Heart left ventricle (tissue), 16 donors: ENCODE results near the gene PRR5. TPM values are rescaled to one million over a fixed set of nuclear protein-coding genes. Genes with fewer than 3 reads are reported as not detected.

Experiments used
- ATAC-seq, 4 donors: fragments of 200-7000 bp; cut with Tn5 transposase; one replicate each; pipeline ENCODE4 v1.9.1; 2020 to 2022; ENCODE audit warnings: moderate library complexity in 4 of 4, mild to moderate bottlenecking in 3 of 4, moderate number of reproducible peaks in 1 of 4
- DNase-seq, 5 donors: peaks; one replicate each; pipeline ENCODE4 v3.0.0-alpha.2; 2020
- H3K27ac ChIP-seq, 12 donors: fragments of 200-600 bp; sonication (generic) in 4 of 12; one replicate each; pipeline versions ENCODE4 v1.5.0 to v1.8.0; 2016 to 2022; ENCODE audit warnings: mild to moderate bottlenecking in 2 of 12
- H3K27me3 ChIP-seq, 9 donors: fragments of 200-600 bp; sonication (generic) in 2 of 9; one replicate each; pipeline versions ENCODE4 v1.5.1 to v1.8.0; 2016 to 2022; ENCODE audit warnings: mild to moderate bottlenecking in 3 of 9
- H3K36me3 ChIP-seq, 9 donors: fragments of 200-600 bp; sonication (generic) in 2 of 9; one replicate each; pipeline versions ENCODE4 v1.5.0 to v1.8.0; 2018 to 2022; ENCODE audit warnings: mild to moderate bottlenecking in 2 of 9
- H3K4me1 ChIP-seq, 12 donors: fragments of 200-600 bp; sonication (generic) in 4 of 12; one replicate each; pipeline versions ENCODE4 v1.5.0 to v1.8.0; 2016 to 2022; ENCODE audit warnings: mild to moderate bottlenecking in 3 of 12
- H3K4me3 ChIP-seq, 12 donors: fragments of 200-600 bp; sonication (generic) in 4 of 12; one replicate each; pipeline versions ENCODE4 v1.5.0 to v1.8.0; 2017 to 2022; ENCODE audit warnings: mild to moderate bottlenecking in 9 of 12, moderate library complexity in 4 of 12
- H3K9me3 ChIP-seq, 12 donors: fragments of 200-600 bp; sonication (generic) in 4 of 12; one replicate each; pipeline versions ENCODE4 v1.5.0 to v1.8.0; 2016 to 2022; ENCODE audit warnings: mild to moderate bottlenecking in 1 of 12
- POLR2A ChIP-seq, 2 donors: fragments of 450-650 bp; IDR thresholded peaks; one replicate each; pipeline ENCODE4 v1.6.1; 2017; ENCODE audit warnings: antibody characterized with exemption in 2 of 2, mild to moderate bottlenecking in 2 of 2, moderate library complexity in 2 of 2
- WGBS, 4 donors: extraction: QIAGEN DNeasy Blood & Tissue Kit in 2 of 4; methylation state at CpG; one replicate each; pipeline versions ENCODE4 v1.1.5 to v1.1.7; 2013 to 2018; 5-methylcytosine and 5-hydroxymethylcytosine counted together
- intact Hi-C, 10 donors: fragments of 100-400 bp; cut with DNase I; formaldehyde crosslinking; loops; one replicate each; pipeline versions ENCODE4 v1.11.1 to v1.14.2; 2022
- polyA plus RNA-seq, 2 donors: library from polyadenylated mRNA; stranded (reverse); fragments of 200-250 nt; gene quantifications; one replicate each; pipeline ENCODE4 v1.2.3, GENCODE V29; 2013
- total RNA-seq, 9 donors: library from RNA; depleted of rRNA in 2 of 9; stranded (reverse); fragments of >200 nt in 2 of 9; fragmentation: NEBNext Ultra II Directional in 3 of 9; extraction: Animal tissue kit (Norgen Biotek cat#: 25700) in 3 of 9; gene quantifications; one replicate each; pipeline versions ENCODE4 v1.1.0 to v1.2.4, GENCODE V29; 2016 to 2023
- TF ChIP-seq, protein P1 (sequence below), 12 donors: fragments of 200-600 bp; sonication (generic) in 4 of 12; IDR thresholded peaks; one replicate each; pipeline versions ENCODE4 v1.5.0 to v1.8.0; 2018 to 2022; ENCODE audit warnings: antibody characterized with exemption in 12 of 12, mild to moderate bottlenecking in 5 of 12
- donor health status: ischemic (EF 13 %, LVEDD 7.1; RV severe dilation, severe dysfunction).
- donor health status: healthy with polysubstance abuse.
- donor health status: DM: no; HTN: yes; CAD: no.
- donor health status: DM: no; HTN: no; CAD: no.
- donor health status: ischemic (EF 25% LVEDD 6.9; RV normal size, moderate dysfunction).
- donor health status: ischemic (EF 25% LVEDD 5.7; RV mildly dilated, moderate dysfunction).
- donor health status: healthy.
- donor health status: DM: yes; HTN: yes; CAD: no.
- donor health status: ischemic (EF 35%, LVEDD 5.7; RV mildly dilated, moderate dysfunction).
- donor health status: nonischemic (EF 11% LVEDD 7.7; RV severe dilation, severe dysfunction).
- donor health status: DM: yes; HTN: yes; CAD: no.
- donor health status: PGD.
- donor health status: ischemic (EF 29% LVEDD 5.4; RV normal size, mild dysfunction).
- donor health status: nonischemic (EF 23%, LVEDD 6.1; RV moderate dilation, normal function).

Gene PRR5
- total and polyA plus RNA-seq, 11 donors: 1.6 to 9.5 (median 2.2) TPM

- Histone ChIP-seq H3K27me3 (peaks cover 0 to 10% (median 0%) of the 10 kb centered on the region in 9 donors), H3K27ac (peak overlapping the region in 2 of 12 donors; percentile 13 to 51), H3K9me3 (no peaks in the 10 kb centered on the region), H3K4me3 (peak overlapping the region in 1 of 12 donors; percentile 66), H3K4me1 (peaks cover 0 to 70% (median 15%) of the 10 kb centered on the region in 12 donors), H3K36me3 (no peaks in the 10 kb centered on the region)
- intact Hi-C loops: no loop called here
- peak in 1 of 4 donors; percentile 4 for ATAC-seq
- no peak for TF ChIP-seq POLR2A (IDR thresholded peaks at IDR 0.05)
- TF ChIP-seq, protein P1, sequence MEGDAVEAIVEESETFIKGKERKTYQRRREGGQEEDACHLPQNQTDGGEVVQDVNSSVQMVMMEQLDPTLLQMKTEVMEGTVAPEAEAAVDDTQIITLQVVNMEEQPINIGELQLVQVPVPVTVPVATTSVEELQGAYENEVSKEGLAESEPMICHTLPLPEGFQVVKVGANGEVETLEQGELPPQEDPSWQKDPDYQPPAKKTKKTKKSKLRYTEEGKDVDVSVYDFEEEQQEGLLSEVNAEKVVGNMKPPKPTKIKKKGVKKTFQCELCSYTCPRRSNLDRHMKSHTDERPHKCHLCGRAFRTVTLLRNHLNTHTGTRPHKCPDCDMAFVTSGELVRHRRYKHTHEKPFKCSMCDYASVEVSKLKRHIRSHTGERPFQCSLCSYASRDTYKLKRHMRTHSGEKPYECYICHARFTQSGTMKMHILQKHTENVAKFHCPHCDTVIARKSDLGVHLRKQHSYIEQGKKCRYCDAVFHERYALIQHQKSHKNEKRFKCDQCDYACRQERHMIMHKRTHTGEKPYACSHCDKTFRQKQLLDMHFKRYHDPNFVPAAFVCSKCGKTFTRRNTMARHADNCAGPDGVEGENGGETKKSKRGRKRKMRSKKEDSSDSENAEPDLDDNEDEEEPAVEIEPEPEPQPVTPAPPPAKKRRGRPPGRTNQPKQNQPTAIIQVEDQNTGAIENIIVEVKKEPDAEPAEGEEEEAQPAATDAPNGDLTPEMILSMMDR (IDR thresholded peaks at IDR 0.05): no peak
- no peak for DNase-seq
- WGBS, 4 donors: 33 to 55% (median 49%) methylated on average over 5 of the region's 5 CpGs
These were observed 34.7 kb upstream of the PRR5 start for GRCh38 chr22:44667276-44667675.

DNA sequence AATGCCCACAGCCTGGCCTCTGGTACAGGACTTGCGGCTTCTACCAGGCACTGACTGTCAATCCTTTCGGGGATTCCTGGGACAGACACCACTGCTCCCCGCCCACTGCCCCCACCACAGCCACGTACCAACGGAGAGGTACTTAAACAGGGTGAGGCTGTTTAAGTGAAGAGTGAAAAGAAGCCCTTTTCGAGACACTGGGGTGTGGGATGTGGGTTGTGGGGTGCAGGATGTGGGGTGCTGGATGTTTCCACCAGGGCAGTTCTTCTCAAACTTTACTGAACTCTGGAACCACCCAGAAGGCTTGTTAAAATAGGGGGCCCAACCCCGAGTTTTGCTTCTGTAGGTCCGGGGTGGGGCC is 34.2 kb upstream of the PRR5 start:
- Histone ChIP-seq H3K4me3 (peak overlapping the region in 11 of 12 donors; percentile 40 to 88 (median 59)), H3K27ac (peak overlapping the region in 9 of 12 donors; percentile 31 to 84 (median 56)), H3K9me3 (no peaks in the 10 kb centered on the region), H3K27me3 (peaks cover 0 to 10% (median 0%) of the 10 kb centered on the region in 9 donors), H3K36me3 (no peaks in the 10 kb centered on the region), H3K4me1 (peaks cover 0 to 70% (median 15%) of the 10 kb centered on the region in 12 donors)
- intact Hi-C loops: no loop called here
- WGBS, 4 donors: 41 to 50% (median 43%) methylated on average over 7 to 8 of the region's 8 CpGs
- ATAC-seq: no peak
- no peak for TF ChIP-seq POLR2A (IDR thresholded peaks at IDR 0.05)
- TF ChIP-seq, protein P1 (IDR thresholded peaks at IDR 0.05): no peak
- no peak for DNase-seq

DNA sequence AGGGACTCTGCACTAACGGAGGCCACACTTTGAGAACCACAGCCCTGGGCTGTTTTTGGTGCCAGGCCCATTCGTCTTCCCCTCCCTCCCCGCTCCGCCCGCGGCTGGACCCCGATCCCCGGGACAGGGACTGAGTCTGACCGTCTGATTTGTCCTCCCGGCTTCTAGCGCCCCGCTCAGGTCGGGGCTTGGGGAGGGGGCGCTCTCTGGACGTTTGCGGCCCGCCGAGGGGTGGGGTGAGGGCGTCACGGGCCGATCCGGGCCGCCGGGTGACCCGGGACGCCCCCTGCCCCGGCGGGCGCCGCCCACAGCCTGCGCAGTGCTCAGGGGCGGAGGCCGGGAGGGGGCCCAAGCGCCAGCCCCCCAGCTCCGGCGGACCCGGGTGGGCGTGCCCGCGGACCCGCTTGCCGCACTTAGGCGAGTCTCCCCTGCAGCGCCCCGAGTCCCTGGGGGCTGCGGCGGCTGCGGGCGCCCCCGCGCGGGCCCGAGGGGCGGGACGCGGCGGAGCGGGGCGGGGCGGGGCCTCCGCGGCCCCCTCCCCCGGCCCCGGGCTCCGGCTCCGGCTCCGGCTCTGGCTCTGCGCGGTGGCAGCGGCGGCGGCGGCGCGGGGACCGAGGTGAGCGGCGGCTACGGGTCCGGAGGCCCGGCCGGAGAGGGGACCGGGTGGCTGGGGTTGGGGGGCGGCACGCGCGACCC is 33.7 kb upstream of the PRR5 start:
- Histone ChIP-seq H3K4me1 (peaks cover 0 to 67% (median 15%) of the 10 kb centered on the region in 12 donors), H3K36me3 (no peaks in the 10 kb centered on the region), H3K27ac (peak overlapping the region in 10 of 12 donors; percentile 28 to 84 (median 54)), H3K4me3 (peak overlapping the region; percentile 37 to 88 (median 58)), H3K27me3 (peaks cover 0 to 10% (median 0%) of the 10 kb centered on the region in 9 donors), H3K9me3 (no peaks in the 10 kb centered on the region)
- WGBS, 4 donors: 1 to 7% (median 2%) methylated on average over 9 to 87 of the region's 87 CpGs
- TF ChIP-seq, protein P1 (IDR thresholded peaks at IDR 0.05): no peak
- TF ChIP-seq POLR2A (IDR thresholded peaks at IDR 0.05): no peak
- peak in 2 of 4 donors; percentile 43 to 58 for ATAC-seq
- DNase-seq: peak in 1 of 5 donors; percentile 51
- intact Hi-C loops: no loop called here

GRCh38 chr22:44668886-44669521 is 33.0 kb upstream of the PRR5 start:
- WGBS, 4 donors: 3 to 10% (median 4%) methylated on average over 8 to 45 of the region's 45 CpGs
- Histone ChIP-seq H3K27ac (peak overlapping the region in 1 of 12 donors; percentile 38), H3K27me3 (peaks cover 0 to 10% (median 0%) of the 10 kb centered on the region in 9 donors), H3K36me3 (no peaks in the 10 kb centered on the region), H3K9me3 (no peaks in the 10 kb centered on the region), H3K4me3 (peak overlapping the region in 11 of 12 donors; percentile 18 to 88 (median 59)), H3K4me1 (peaks cover 0 to 60% (median 13%) of the 10 kb centered on the region in 12 donors)
- ATAC-seq (peak in 1 of 4 donors; percentile 3), DNase-seq (no peak)
- intact Hi-C loops: no loop called here
- TF ChIP-seq, protein P1 (IDR thresholded peaks at IDR 0.05): no peak
- no peak for TF ChIP-seq POLR2A (IDR thresholded peaks at IDR 0.05)
